CD4-positive, alpha-beta T cell treated with Interleukin-1 beta for 1 hour (primary cell): ENCODE measurements around the gene IER2.
"Not testable (repeated sequence)": the region's sequence is repeated elsewhere in the genome, so short reads cannot be mapped to it uniquely, and the experiment has no call there.

Experiments used
- DNase-seq, 2 donors: peaks; one replicate each; pipeline ENCODE4 v3.0.0-alpha.2; 2020 to 2022

The IER2 gene

DNA sequence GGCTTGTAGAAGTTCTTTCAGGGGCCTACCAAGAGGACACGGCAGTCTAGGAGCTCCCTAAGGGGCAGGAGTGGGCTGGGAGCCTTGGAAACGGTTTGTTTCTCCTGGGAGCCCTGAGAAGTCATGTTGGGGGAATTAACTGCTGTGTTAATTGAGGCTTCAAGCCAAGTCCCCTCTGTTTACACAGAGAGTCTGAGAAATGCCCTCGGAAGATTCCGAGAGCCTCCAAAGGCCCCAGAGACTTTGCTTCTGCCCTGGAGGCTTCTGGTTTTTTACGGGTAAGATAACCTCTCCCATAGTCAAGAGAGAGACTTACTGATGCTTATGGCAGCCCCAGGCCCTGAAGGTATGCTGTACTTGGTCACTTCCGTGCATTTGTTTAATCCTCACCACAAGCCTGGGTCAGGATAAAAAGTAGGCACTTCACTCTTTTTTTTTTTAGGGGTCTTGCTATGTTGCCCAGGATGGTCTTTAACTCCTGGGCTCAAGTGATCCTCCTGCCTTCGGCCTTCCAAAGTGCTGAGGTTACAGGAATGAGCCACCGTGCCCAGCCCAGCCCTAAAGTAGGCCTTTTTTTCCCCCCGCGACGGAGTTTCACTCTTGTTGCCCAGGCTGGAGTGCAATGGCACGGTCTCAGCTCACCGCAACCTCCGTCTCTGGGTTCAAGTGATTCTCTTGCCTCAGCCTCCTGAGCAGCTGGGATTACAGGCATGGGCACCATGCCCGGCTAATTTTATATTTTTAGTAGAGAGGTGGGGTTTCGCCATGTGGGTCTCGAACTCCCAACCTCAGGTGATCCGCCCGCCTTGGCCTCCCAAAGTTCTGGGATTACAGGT lies 15.2 kb downstream of the IER2 start:
- no peak for DNase-seq

DNA sequence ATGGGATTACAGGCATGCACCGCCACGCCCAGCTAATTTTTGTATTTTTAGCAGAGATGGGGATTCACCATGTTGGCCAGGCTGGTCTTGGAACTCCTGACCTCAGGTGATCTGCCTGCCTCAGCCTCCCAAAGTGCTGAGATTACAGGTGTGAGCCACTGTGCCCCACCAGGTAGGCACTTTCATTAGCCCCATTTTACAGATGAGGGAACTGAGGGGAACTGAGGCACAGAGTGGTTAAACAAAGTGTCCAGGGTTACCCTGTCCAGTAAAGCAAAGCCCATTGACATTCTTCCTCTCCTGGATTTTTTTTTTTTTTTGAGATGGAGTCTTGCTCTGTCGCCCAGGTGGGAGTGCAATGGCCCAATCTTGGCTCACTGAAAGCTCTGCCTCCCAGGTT lies 15.9 kb downstream of the IER2 start:
- not testable (repeated sequence) for DNase-seq

DNA sequence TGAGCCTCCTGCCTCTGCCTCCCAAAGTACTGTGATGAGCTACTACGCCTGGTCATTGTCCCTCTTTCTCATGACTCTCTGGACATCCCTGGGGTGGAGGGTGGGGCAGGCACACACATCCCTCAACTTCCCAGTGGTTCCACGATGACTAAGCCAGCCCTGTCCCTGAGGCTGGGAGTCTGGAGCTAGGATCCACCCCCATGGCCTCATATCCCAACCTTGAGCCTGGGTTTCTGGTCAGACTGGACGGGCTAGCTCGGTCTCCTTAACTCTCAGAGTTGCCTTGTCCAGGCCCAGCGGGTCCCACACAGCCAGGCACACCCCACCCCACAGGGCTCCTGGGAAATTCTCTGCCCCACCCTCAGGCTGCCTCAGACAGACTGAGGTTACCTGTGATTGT lies 19.6 kb downstream of the IER2 start:
- DNase-seq, result no peak

DNA sequence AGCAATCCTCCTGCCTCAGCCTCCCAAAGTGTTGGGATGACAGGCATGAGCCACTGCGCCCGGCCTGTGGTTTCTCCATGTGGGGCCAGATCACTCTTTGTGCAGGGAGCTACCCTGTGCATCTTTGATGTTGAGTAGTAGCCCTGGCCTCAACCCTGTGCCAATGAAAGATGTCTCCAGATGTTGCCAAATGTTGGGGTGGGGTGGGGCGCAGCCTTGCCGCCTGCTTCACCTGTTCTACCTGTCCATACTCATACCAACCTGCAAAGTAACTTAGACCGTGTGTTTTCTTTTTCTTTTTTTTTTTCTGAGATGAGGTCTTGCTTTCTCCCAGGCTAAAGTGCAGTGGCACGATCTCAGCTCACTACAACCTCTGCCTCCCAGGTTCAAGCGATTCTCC lies 20.9 kb downstream of the IER2 start:
- DNase-seq, result no peak

DNA sequence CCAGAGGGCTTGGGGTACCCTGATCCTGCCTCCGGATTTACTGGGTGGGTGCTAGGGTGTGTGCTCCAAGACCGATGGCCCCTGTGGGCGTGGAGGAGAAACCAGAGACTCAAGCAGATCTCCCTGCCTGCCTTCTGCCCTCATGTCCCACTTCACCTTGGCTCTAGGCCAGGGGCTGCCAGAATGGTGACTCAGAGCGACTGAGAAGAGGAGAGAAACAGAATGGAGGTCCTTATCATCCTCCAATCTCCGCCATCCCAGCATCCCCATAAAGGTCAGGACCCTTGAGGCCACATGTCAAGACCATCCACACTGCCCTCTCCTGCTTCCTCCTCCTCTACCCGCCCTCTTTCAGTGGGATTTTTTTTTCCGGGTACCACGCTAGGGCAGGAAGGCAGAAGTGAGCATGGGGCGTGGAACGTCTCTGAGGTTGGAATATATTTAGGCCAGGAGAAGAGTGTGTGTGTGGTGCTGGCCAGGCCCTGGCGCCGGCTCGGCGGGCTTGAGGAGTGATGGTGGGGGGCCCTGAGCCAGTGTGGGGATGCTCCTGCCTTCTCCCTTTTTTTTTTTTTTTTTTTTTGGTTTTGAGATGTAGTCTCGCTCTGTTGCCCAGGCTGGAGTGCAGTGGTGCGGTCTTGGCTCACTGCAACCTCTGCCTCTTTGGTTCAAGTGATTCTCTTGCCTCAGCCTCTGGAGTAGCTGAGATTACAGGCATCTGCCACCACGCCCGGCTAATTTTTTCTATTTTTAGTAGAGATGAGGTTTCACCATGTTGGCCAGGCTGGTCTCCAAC lies 22.3 kb downstream of the IER2 start:
- peak; percentile 71 to 74 for DNase-seq

DNA sequence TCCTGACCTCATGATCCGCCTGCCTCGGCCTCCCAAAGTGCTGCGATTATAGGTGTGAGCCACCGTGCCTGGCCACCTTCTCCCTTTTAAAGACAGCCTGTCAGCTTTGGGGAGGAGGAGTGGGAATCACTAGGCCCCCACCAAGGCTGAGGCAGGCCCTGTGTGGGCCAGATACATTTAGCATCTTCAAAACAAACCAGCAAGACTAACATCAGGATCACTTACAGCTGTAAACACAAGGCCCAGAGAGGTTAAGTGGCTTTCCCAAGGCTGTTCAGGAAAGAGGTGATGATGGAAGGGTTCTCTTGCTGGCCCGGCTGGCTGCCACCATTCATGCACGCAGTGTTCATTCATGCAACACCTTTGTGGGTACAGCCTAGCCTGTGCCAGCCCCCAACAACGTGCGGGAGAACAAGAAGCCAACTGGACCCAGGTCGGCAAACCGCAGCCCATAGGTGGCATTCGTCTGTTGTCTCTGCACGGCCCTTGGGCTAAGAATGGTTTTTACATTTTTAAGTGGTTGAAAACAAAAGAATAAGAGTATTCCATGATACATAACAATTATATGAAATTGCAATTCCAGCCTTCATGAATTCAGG lies 23.0 kb downstream of the IER2 start:
- no peak for DNase-seq

DNA sequence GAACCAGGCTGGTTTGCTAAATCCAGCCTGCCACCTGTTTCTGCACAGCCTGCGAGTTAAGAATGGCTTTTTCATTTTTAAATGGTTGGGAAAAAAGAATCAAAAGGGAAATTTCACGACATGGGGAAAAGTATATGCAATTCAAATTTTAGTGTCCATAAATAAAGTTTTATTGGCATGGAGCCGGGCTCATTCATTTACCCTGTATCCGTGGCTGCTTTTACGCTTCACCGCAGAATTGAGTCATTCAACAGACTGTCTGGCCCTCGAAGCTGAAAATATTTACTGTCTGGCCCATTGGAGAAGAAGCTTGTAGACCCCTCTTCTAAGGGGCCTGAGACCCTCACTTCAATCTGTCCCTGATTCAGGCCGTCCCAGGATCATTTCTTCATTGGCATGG lies 26.1 kb downstream of the IER2 start:
- no peak for DNase-seq

DNA sequence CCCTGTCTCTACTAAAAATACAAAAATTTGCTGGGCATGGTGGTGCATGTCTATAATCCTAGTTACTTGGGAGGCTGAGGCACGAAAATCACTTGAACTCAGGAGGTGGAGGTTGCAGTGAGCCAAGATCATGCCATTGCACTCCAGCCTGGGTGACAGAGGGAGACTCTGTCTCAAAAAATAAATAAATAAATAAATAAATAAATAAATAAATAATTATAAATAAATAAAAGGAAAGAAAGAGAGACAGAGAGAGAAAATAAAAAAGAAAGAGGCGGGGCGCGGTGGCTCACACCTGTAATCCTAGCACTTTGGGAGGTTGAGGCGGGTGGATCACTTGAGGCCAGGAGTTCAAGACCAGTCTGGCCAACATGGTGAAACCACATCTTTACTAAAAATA lies 27.4 kb downstream of the IER2 start:
- not testable (repeated sequence) for DNase-seq

DNA sequence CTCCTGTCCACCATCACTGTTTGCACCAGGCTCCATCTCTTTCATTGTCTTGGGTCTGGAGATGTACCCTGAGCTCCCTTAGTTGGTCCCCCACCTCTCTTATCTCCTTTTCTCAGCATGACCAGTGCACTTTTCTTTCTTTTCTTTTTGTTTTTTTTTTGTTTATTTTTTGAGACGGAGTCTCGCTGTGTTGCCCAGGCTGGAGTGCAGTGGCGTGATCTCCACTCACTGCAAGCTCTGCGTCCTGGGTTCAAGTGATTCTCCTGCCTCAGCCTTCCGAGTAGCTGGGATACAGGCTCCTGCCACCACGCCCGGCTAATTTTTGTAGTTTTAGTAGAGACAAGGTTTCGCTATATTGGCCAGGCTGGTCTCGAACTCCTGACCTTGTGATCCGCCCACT lies 28.1 kb downstream of the IER2 start:
- not testable (repeated sequence) for DNase-seq

DNA sequence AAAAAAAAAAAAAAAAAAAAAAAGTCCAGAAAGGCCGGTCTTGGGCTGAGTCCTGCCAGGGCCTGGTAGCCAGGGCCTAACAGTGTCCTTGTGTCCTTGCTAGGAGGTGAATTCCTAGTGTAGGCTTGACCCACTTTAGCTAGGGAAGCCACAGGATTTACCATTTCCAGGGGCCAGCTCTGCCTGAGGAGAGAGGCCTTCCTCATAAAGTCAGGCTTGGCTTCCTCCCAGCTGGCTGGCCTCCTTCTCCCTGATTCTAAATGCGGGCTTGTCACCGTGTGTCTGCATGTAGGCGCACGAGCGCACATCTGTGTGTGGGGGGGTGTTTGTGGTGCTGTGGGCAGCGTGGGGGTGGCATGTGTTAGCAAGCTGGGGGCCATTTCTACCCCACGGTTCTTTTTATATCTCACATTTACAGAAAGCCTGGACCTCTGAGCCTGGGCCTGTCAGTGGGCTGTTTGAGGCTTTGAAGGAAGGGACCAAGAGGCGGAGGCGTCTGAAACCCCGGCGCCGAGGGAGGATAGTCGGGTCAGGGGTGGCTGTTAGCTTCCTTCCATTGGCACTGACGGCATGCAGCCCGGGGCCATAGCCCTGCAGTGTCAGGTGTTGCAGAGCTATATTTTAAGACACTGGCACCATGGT lies 31.7 kb downstream of the IER2 start:
- DNase-seq, result peak; percentile 43

DNA sequence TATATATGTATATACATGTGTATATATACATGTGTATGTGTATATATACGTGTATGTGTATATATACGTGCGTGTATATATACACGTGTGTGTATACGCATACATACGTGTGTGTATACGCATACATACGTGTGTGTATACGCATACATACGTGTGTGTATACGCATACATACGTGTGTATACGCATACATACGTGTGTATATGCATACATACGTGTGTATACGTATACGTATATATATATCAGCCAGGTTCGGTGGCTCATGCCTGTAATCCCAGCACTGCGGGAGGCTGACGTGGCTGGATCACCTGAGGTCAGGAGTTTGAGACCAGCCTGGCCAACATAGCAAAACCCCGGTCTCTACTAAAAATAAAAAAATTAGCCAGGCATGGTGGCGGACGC lies 34.7 kb downstream of the IER2 start:
- not testable (repeated sequence) for DNase-seq

DNA sequence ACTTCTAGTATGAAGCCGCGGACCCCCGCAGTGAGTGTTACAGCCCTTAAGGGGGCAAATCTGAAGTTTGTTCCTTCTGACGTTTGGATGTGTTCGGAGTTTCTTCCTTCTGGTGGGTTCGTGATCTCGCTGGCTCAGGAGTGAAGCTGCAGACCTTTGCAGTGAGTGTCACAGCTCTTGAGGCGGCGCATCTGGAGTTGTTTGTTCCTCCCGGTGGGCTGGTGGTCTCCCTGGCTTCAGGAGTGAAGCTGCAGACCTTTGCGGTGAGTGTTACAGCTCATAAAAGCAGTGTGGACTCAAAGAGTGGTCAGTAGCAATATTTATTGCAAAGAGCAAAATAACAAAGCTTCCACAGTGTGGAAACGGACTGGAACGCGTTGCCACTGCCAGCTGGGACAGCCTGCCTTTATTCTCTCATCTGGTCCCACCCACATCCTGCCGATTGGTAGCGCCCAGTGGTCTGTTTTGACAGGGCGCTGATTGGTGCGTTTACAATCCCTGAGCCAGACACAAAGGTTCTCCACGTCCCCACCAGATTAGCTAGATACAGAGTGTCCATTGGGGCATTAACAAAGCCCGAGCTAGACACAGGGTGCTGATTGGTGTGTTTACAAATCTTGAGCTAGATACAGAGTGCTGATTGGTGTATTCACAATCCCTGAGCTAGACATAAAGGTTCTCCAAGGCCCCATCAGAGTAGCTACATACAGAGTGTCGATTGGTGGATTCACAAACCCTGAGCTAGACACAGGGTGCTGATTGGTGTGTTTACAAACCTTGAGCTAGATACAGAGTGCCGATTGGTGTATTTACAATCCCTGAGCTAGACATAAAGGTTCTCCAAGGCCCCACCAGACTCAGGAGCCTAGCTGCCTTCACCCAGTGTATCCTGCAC lies 35.8 kb downstream of the IER2 start:
- not testable (repeated sequence) for DNase-seq

DNA sequence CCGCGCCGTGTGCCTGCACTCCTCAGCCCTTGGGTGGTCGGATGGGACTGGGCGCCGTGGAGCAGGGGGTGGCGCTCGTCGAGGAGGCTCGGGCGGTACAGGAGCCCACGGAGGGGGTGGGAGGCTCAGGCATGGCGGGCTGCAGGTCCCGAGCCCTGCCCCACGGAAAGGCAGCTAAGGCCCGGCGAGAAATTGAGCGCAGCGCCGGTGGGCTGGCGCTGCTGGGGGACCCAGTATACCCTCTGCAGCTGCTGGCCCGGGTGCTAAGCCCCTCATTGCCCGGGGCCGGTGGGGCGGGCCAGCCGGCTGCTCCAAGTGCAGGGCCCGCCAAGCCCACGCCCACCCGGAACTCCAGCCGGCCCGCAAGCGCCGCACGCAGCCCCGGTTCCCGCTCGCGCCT lies 36.5 kb downstream of the IER2 start:
- not testable (repeated sequence) for DNase-seq

DNA sequence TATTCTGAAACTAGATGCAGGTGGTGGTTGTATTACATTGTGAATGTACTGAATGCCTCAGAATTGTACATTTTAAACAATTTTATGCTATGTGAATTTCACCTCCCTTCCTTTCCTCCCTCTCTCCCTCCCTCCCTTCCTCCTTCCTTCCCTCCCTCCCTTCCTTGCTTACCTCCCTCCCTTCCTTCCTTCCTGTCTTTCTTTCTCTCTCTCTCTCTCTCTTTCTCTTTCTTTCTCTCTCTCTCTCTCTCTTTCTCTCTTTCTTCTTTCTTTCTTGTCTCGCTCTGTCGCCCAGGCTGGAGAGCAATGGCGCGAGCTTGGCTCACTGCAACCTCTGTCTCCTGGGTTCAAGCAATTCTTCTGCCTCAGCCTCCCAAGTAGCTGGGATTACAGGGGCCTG lies 37.2 kb downstream of the IER2 start:
- no peak for DNase-seq

DNA sequence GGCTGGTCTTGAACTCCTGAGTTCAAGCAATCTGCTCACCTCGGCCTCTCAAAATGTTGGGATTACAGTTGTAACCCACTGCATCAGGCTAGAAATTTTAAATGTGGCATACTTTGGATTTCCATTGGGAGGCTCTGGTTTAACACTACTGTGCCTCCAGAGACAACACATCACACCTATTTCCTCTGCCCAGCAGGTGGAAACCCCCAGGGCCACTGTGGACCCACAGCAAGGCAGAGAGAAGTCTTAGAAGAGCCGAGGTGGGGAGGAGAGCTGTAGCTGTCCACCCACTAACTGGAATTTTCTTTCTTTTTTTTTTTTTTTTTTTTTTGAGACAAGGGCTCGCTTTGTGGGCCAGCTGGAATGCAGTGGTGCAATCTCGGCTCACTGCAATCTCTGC lies 39.4 kb downstream of the IER2 start:
- no peak for DNase-seq

DNA sequence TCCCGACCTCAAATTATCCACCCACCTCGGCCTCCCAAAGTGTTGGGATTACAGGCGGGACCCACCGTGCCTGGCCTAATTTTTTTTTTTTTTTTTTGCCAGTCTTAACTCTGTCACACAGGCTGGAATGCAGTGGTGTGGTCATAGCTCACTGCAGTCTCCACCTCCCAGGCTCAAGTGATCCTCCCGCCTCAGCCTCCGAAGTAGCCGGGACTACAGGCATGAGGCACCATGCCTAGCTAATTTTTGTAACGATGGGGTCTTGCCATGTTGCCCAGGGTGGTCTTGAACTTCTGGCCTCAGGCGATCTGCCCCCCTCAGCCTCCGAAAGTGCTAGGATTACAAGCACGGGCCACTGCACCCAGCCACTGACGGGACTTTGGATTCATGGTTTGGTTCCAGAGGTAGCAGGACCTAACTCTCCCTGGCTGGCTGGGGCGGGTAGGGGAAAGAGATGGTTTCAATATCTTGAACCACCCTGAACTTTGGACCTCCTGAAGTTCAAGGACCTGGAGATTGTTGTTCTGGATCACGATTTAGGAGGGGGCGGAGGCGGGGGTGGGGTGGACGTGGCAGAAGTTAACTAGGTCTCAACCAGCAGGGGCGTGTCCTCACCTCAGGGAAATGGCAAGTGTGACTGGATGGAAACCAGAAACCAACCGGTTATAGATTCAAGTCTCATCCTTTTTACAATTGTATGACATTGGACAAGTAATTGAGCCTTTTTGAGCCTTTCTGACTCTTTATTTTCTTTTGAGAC lies 40.8 kb downstream of the IER2 start:
- DNase-seq, result no peak

DNA sequence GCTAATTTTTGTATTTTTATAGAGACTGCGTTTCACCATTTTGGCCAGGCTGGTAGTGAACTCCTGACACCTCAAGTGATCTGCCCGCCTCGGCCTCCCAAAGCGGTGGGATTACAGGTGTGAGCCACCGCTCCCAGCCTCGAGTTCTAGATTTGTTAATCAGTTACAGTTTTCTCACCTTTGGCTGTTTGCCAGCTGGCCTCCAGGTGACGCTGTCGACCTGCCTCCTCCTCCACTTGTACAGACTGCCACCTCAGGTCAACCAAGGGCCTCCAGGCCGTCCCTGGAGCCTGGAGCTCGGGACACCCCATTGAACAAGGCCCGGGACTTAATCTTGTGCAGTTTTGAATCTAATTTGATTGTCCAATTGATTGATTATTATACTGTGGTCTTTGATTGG lies 45.5 kb downstream of the IER2 start:
- DNase-seq, result peak; percentile 62 to 74

DNA sequence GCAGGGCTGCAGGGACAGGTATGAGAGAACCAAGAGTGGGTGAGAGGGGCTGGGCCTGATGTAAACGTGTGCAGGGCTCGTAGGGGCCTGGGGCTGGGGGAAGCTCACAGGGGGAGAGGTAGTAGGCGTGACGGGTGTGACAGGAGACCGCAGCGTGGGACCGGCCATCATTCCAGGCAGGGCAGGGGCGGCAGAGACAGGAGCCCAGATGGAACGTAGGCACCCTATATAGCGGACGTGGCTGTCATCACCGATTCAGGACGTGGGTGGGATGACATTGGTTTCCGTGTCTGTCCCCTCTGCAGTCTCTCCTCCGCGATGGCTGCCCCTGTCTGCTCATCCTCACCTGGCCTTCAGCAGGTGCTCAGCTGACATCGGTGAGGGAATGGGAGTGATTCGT lies 48.4 kb downstream of the IER2 start:
- no peak for DNase-seq

DNA sequence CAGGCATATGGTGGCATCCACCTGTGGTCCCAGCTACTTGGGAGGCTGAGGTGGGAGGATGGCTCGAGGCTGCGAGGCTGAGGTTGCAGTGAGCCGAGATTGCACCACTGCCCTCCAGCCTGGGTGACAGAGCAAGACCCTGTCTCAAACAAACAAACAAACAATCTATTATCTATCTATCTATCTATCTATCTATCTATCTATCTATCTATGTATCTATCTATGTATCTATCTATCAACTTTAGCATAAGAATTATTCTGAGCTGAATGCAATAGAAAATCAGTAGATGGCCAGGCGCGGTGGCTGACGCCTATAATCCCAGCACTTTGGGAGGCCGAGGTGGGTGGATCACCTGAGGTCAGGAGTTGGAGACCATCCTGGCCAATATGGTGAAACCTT lies 51.9 kb downstream of the IER2 start:
- DNase-seq, result not testable (repeated sequence)
